Smooth muscle cell (in vitro differentiated cells): ENCODE measurements around the gene RHOD. TPM values are rescaled to one million over a fixed set of nuclear protein-coding genes. Genes with fewer than 3 reads are reported as not detected.

Experiments used
- DNase-seq: peaks from one replicate; lab custom pipeline; 2025; ENCODE audit not compliant: unreplicated experiment; lab: John Stamatoyannopoulos, UW
- H2AFZ ChIP-seq: fragments of 200-600 bp; sonication (generic); 2 replicates; pipeline ENCODE4 v1.6.0; 2016; ENCODE audit warnings: antibody characterized with exemption, low read depth, mild to moderate bottlenecking
- H3F3A ChIP-seq: fragments of 200-600 bp; sonication (generic); 2 replicates; pipeline ENCODE4 v1.6.0; 2017; ENCODE audit warnings: antibody characterized with exemption, low read depth
- H3K27ac ChIP-seq: fragments of 200-600 bp; sonication (generic); 2 replicates; pipeline ENCODE4 v1.5.1; 2016; ENCODE audit warnings: low read depth, mild to moderate bottlenecking
- H3K27me3 ChIP-seq: fragments of 200-600 bp; sonication (generic); 2 replicates; pipeline ENCODE4 v1.6.1; 2016; ENCODE audit warnings: low read depth, mild to moderate bottlenecking
- H3K36me3 ChIP-seq: fragments of 200-600 bp; sonication (generic); 2 replicates; pipeline ENCODE4 v1.5.1; 2016; ENCODE audit warnings: low read depth
- H3K4me1 ChIP-seq: fragments of 200-600 bp; sonication (generic); 2 replicates; pipeline ENCODE4 v1.5.1; 2016; ENCODE audit warnings: low read depth
- H3K4me2 ChIP-seq: fragments of 200-600 bp; sonication (generic); 2 replicates; pipeline ENCODE4 v1.6.0; 2016; ENCODE audit warnings: mild to moderate bottlenecking
- H3K4me3 ChIP-seq: fragments of 200-600 bp; sonication (generic); 2 replicates; pipeline ENCODE4 v1.5.1; 2016; ENCODE audit warnings: mild to moderate bottlenecking
- H3K79me2 ChIP-seq: fragments of 200-600 bp; sonication (generic); 2 replicates; pipeline ENCODE4 v1.6.0; 2016; ENCODE audit warnings: low read depth, mild to moderate bottlenecking
- H3K9ac ChIP-seq: fragments of 200-600 bp; sonication (generic); 2 replicates; pipeline ENCODE4 v1.6.0; 2016; ENCODE audit warnings: low read depth
- H3K9me3 ChIP-seq: fragments of 200-600 bp; sonication (generic); replicated peaks from 2 replicates; pipeline ENCODE4 v1.5.1; 2016; ENCODE audit warnings: low read depth
- H4K20me1 ChIP-seq: fragments of 200-600 bp; sonication (generic); 2 replicates; pipeline ENCODE4 v1.6.0; 2016; ENCODE audit warnings: low read depth
- WGBS: methylation state at CpG from one replicate; pipeline ENCODE4 v1.1.7; 2016; ENCODE audit warnings: low lambda C conversion rate; 5-methylcytosine and 5-hydroxymethylcytosine counted together
- polyA plus RNA-seq: library from polyadenylated mRNA; unstranded; fragments of >200 nt; fragmentation: Nextera tagmentation; extraction: Ambion mirVana; gene quantifications from 2 replicates; pipeline ENCODE4 v1.2.1, GENCODE V29; 2016
- total RNA-seq: library from RNA; depleted of rRNA; stranded (reverse); fragments of >200 nt; gene quantifications from 2 replicates; pipeline ENCODE4 v1.2.3, GENCODE V29; 2014
- TF ChIP-seq, protein P1 (sequence below): fragments of 200-600 bp; sonication (generic); IDR thresholded peaks from 2 replicates; pipeline ENCODE4 v1.5.1; 2017; ENCODE audit warnings: borderline replicate concordance, mild to moderate bottlenecking, antibody characterized with exemption; ENCODE audit not compliant: insufficient read depth, poor library complexity, severe bottlenecking

The RHOD gene
- total and polyA plus RNA-seq, 2 experiments from 2014 or later: 28.4 to 38.9 TPM

DNA sequence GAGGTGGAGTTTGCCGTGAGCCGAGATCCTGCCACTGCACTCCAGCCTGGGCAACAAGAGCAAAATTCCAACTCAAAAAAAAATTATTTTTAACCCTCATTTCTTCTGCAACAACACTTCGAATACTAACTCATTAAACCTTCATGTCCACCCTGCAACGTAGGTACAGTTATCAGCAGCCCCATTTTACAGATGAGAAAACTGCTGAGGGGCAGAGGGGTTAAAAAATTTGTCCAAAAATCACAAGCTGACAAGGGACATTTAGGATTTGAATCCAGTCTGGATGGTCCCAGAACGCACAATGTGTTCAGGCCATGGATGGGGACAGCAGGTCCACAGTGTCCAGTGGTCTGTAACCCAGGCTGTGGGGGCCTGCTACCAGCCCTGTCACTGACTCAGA, 29.0 kb downstream of the RHOD start:
- no peaks in the 10 kb centered on the region for H3K9me3 ChIP-seq
- WGBS: 94% methylated on average over 5 of the region's 5 CpGs

DNA sequence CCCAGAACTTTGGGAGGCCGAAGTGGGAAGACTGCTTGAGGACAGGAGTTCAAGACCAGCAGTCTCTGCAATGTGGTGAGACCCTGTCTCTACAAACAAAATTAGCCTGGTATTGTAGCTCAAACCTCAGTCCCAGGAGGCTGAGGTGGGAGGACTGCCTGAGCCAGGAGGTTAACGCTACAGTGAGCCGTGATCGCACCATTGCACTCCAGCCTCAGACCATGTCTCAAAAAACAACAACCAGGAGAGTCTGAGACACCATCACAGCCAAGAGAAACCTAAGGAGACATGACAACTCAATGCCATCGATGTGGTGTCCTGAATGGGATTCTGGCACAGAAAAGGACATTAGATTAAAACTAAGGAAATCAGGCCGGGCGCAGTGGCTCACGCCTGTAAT, 34.1 kb downstream of the RHOD start:
- no peak overlapping the region for H3K4me3 ChIP-seq
- no peak overlapping the region for H2AFZ ChIP-seq
- no peaks in the 10 kb centered on the region for H3K79me2 ChIP-seq
- H3K4me1 ChIP-seq: no peaks in the 10 kb centered on the region
- H4K20me1 ChIP-seq: no peaks in the 10 kb centered on the region
- 94% methylated on average over 8 of the region's 8 CpGs for WGBS
- no peak overlapping the region for H3K4me2 ChIP-seq
- H3K9me3 ChIP-seq: no peaks in the 10 kb centered on the region
- TF ChIP-seq, protein P1, sequence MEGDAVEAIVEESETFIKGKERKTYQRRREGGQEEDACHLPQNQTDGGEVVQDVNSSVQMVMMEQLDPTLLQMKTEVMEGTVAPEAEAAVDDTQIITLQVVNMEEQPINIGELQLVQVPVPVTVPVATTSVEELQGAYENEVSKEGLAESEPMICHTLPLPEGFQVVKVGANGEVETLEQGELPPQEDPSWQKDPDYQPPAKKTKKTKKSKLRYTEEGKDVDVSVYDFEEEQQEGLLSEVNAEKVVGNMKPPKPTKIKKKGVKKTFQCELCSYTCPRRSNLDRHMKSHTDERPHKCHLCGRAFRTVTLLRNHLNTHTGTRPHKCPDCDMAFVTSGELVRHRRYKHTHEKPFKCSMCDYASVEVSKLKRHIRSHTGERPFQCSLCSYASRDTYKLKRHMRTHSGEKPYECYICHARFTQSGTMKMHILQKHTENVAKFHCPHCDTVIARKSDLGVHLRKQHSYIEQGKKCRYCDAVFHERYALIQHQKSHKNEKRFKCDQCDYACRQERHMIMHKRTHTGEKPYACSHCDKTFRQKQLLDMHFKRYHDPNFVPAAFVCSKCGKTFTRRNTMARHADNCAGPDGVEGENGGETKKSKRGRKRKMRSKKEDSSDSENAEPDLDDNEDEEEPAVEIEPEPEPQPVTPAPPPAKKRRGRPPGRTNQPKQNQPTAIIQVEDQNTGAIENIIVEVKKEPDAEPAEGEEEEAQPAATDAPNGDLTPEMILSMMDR: no peak
- no peak for DNase-seq
- no peaks in the 10 kb centered on the region for H3K36me3 ChIP-seq
- H3K27ac ChIP-seq: no peak overlapping the region
- no peak overlapping the region for H3K9ac ChIP-seq
- H3K27me3 ChIP-seq: peaks cover 3% of the 10 kb centered on the region
- no peaks in the 10 kb centered on the region for H3F3A ChIP-seq

More for the DNA sequence above, 29.0 kb downstream of the RHOD start:
- Histone ChIP-seq H3K27ac (no peak overlapping the region), H2AFZ (no peak overlapping the region), H3K4me3 (no peak overlapping the region), H3K36me3 (no peaks in the 10 kb centered on the region), H3K27me3 (no peaks in the 10 kb centered on the region), H4K20me1 (no peaks in the 10 kb centered on the region), H3F3A (no peaks in the 10 kb centered on the region), H3K9ac (no peak overlapping the region), H3K4me1 (peaks cover 9% of the 10 kb centered on the region), H3K79me2 (no peaks in the 10 kb centered on the region), H3K4me2 (no peak overlapping the region)
- TF ChIP-seq, protein P1: no peak
- DNase-seq: no peak

DNA sequence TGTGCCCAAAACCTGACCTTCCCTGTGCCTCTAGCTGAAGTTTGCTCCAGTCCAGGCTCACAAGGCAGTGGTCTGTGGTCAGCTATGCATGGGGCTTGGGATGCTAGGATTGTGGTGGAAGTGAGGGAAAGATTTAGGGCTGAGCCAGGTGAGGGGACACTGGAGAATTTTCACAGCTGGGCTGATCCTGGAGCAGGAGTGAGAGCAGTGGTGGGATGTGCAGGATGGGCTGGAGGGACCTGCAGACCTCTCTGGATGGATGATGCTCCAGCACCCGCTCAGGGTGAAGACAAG, 38.5 kb downstream of the RHOD start:
- H3K4me2 ChIP-seq: no peak overlapping the region
- no peak overlapping the region for H2AFZ ChIP-seq
- no peaks in the 10 kb centered on the region for H3K4me1 ChIP-seq
- no peak overlapping the region for H3K4me3 ChIP-seq
- no peaks in the 10 kb centered on the region for H3K79me2 ChIP-seq
- DNase-seq: no peak
- no peak overlapping the region for H3K27ac ChIP-seq
- 100% methylated on average over 1 of the region's 1 CpG for WGBS
- H3K36me3 ChIP-seq: no peaks in the 10 kb centered on the region
- H3K9me3 ChIP-seq: no peaks in the 10 kb centered on the region
- no peaks in the 10 kb centered on the region for H3F3A ChIP-seq
- peaks cover 3% of the 10 kb centered on the region for H3K27me3 ChIP-seq
- TF ChIP-seq, protein P1: no peak
- no peak overlapping the region for H3K9ac ChIP-seq
- no peaks in the 10 kb centered on the region for H4K20me1 ChIP-seq

DNA sequence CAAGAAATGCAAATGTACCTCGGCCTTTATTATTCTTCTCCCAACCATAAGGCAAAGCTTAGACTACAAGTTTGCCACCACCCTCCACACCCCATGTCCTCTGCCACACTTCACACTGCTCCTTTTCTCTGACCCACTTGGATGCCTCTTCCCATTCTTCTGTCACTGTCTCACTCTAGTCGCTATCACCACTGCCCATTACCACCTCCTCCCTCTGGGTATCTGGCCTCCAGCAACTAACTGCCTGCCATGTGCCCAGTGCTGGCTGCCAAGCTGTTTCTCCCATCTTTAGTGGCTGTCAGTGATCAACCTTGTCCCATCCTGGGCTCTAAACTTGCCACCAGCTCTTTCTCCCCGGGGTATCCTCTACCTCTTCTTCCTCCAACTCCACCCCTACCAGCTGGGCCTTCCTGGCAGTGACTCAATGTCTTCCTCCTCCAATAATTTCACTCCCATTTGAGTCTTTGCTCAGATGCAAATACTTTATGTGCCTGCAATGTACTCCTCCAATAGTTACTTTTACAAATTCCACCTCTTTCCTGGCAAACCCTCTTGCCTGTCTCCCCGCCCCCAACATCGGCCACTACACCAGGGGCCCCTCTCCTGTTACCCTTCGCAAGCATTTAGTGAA, 42.3 kb downstream of the RHOD start:
- TF ChIP-seq, protein P1: no peak
- peaks cover 3% of the 10 kb centered on the region for H3K27me3 ChIP-seq
- H3K9me3 ChIP-seq: no peaks in the 10 kb centered on the region
- H3K4me3 ChIP-seq: no peak overlapping the region
- no peaks in the 10 kb centered on the region for H3K36me3 ChIP-seq
- H3K4me1 ChIP-seq: no peaks in the 10 kb centered on the region
- no peak overlapping the region for H3K4me2 ChIP-seq
- H3K27ac ChIP-seq: no peak overlapping the region
- H3F3A ChIP-seq: no peaks in the 10 kb centered on the region
- DNase-seq: no peak
- H3K79me2 ChIP-seq: no peaks in the 10 kb centered on the region
- no peaks in the 10 kb centered on the region for H4K20me1 ChIP-seq
- no peak overlapping the region for H3K9ac ChIP-seq
- WGBS: 91% methylated on average over 6 of the region's 6 CpGs
- H2AFZ ChIP-seq: no peak overlapping the region
